KMS-11 (cell line): ENCODE results near the gene DNAJC1.

ENCODE experiments used
- H2AFZ ChIP-seq: fragments of 200-600 bp; sonication (generic); 2 replicates; pipeline ENCODE4 v1.6.1; 2016; ENCODE audit warnings: antibody characterized with exemption, mixed run types, low read depth
- H3K27ac ChIP-seq: fragments of 200-600 bp; sonication (generic); 2 replicates; pipeline ENCODE4 v1.6.1; 2016; ENCODE audit warnings: mild to moderate bottlenecking, mixed run types
- H3K27me3 ChIP-seq: fragments of 200-600 bp; sonication (generic); 2 replicates; pipeline ENCODE4 v1.6.1; 2017; ENCODE audit warnings: mild to moderate bottlenecking, low read depth, mixed run types, moderate library complexity; ENCODE audit not compliant: insufficient read depth
- H3K36me3 ChIP-seq: fragments of 200-600 bp; sonication (generic); 2 replicates; pipeline ENCODE4 v1.6.1; 2017; ENCODE audit warnings: mild to moderate bottlenecking, mixed run types; ENCODE audit not compliant: insufficient read depth
- H3K4me1 ChIP-seq: fragments of 200-600 bp; sonication (generic); 2 replicates; pipeline ENCODE4 v1.6.1; 2016; ENCODE audit warnings: mild to moderate bottlenecking, low read depth, mixed run types; ENCODE audit not compliant: poor library complexity, severe bottlenecking
- H3K4me2 ChIP-seq: fragments of 200-600 bp; sonication (generic); 2 replicates; pipeline ENCODE4 v1.7.0; 2016; ENCODE audit warnings: mild to moderate bottlenecking, mixed run types
- H3K4me3 ChIP-seq: fragments of 200-600 bp; sonication (generic); IDR thresholded peaks from 2 replicates; pipeline ENCODE4 v1.6.1; 2017; ENCODE audit warnings: low read depth, low read length, mixed read lengths; ENCODE audit not compliant: insufficient read depth
- H3K79me2 ChIP-seq: fragments of 200-600 bp; sonication (generic); 2 replicates; pipeline ENCODE4 v1.6.1; 2016; ENCODE audit warnings: low read depth, mixed run types; ENCODE audit not compliant: insufficient read depth
- H3K9ac ChIP-seq: fragments of 200-600 bp; sonication (generic); 2 replicates; pipeline ENCODE4 v1.6.1; 2016; ENCODE audit warnings: mild to moderate bottlenecking, mixed run types
- H4K20me1 ChIP-seq: fragments of 200-600 bp; sonication (generic); 2 replicates; pipeline ENCODE4 v1.6.1; 2016; ENCODE audit warnings: mild to moderate bottlenecking, mixed run types; ENCODE audit not compliant: insufficient read depth
- CTCF ChIP-seq: fragments of 200-600 bp; sonication (generic); conservative IDR thresholded peaks from 2 replicates; pipeline ENCODE4 v1.6.1; 2017; ENCODE audit warnings: low read depth, mild to moderate bottlenecking, antibody characterized with exemption, low read length, moderate library complexity, mixed read lengths

The DNAJC1 gene

GRCh38 chr10:21776883-21777282, 226.6 kb downstream of the DNAJC1 start:
- no peaks in the 10 kb centered on the region for H3K36me3 ChIP-seq
- H3K4me3 ChIP-seq: no peak overlapping the region
- H3K9ac ChIP-seq: no peak overlapping the region
- no peak overlapping the region for H3K4me2 ChIP-seq
- no peak for TF ChIP-seq CTCF
- no peaks in the 10 kb centered on the region for H3K79me2 ChIP-seq
- H3K4me1 ChIP-seq: no peaks in the 10 kb centered on the region
- H3K27ac ChIP-seq: no peak overlapping the region
- no peaks in the 10 kb centered on the region for H4K20me1 ChIP-seq
- no peak overlapping the region for H2AFZ ChIP-seq
- no peaks in the 10 kb centered on the region for H3K27me3 ChIP-seq

- no peak overlapping the region for H3K4me3 ChIP-seq
- H3K27ac ChIP-seq: no peak overlapping the region
- H3K79me2 ChIP-seq: no peaks in the 10 kb centered on the region
- H3K9ac ChIP-seq: no peak overlapping the region
- TF ChIP-seq CTCF: no peak
- no peaks in the 10 kb centered on the region for H3K27me3 ChIP-seq
- H4K20me1 ChIP-seq: no peaks in the 10 kb centered on the region
- H2AFZ ChIP-seq: no peak overlapping the region
- H3K4me2 ChIP-seq: no peak overlapping the region
- H3K4me1 ChIP-seq: peaks cover 2% of the 10 kb centered on the region
- H3K36me3 ChIP-seq: no peaks in the 10 kb centered on the region
These were observed 232.3 kb downstream of the DNAJC1 start for GRCh38 chr10:21771219-21771618.

GRCh38 chr10:21769041-21769440, 234.5 kb downstream of the DNAJC1 start:
- H3K36me3 ChIP-seq: no peaks in the 10 kb centered on the region
- no peak overlapping the region for H3K4me3 ChIP-seq
- no peaks in the 10 kb centered on the region for H3K27me3 ChIP-seq
- H3K9ac ChIP-seq: no peak overlapping the region
- TF ChIP-seq CTCF: no peak
- no peaks in the 10 kb centered on the region for H3K79me2 ChIP-seq
- H2AFZ ChIP-seq: no peak overlapping the region
- H3K4me1 ChIP-seq: peaks cover 2% of the 10 kb centered on the region
- no peaks in the 10 kb centered on the region for H4K20me1 ChIP-seq
- H3K27ac ChIP-seq: no peak overlapping the region
- no peak overlapping the region for H3K4me2 ChIP-seq

GRCh38 chr10:21764466-21765189, 238.9 kb downstream of the DNAJC1 start:
- no peaks in the 10 kb centered on the region for H3K27me3 ChIP-seq
- no peak overlapping the region for H3K27ac ChIP-seq
- no peaks in the 10 kb centered on the region for H4K20me1 ChIP-seq
- H3K79me2 ChIP-seq: no peaks in the 10 kb centered on the region
- no peak for TF ChIP-seq CTCF
- H3K4me3 ChIP-seq: no peak overlapping the region
- no peak overlapping the region for H2AFZ ChIP-seq
- H3K36me3 ChIP-seq: no peaks in the 10 kb centered on the region
- no peak overlapping the region for H3K9ac ChIP-seq
- peaks cover 2% of the 10 kb centered on the region for H3K4me1 ChIP-seq
- H3K4me2 ChIP-seq: no peak overlapping the region
